GM06990 (cell line): ENCODE data around the gene PRMT7.

ENCODE experiments used
- DNase-seq: peaks from one replicate; pipeline ENCODE4 v3.0.0-alpha.2; 2011; ENCODE audit not compliant: insufficient read length; ENCODE audit errors: extremely low read depth
- H3K27me3 ChIP-seq: replicated peaks from 2 replicates; pipeline ENCODE4 v1.6.0; 2011; ENCODE audit warnings: low read length; ENCODE audit not compliant: control insufficient read depth, insufficient read depth
- H3K36me3 ChIP-seq: 2 replicates; pipeline ENCODE4 v1.5.1; 2011; ENCODE audit warnings: low read length; ENCODE audit not compliant: control insufficient read depth, insufficient read depth
- H3K4me3 ChIP-seq: replicated peaks from 2 replicates; pipeline ENCODE4 v1.5.1; 2011; ENCODE audit warnings: low read depth, mild to moderate bottlenecking, control low read depth, low read length
- TF ChIP-seq, protein P1 (sequence below): IDR thresholded peaks from 2 replicates; pipeline ENCODE4 v1.5.1; 2011; ENCODE audit warnings: low read length, control low read depth, mild to moderate bottlenecking, inconsistent platforms; ENCODE audit not compliant: insufficient read depth, poor library complexity, severe bottlenecking

The PRMT7 gene

GRCh38 chr16:68335175-68335574, 24.4 kb downstream of the PRMT7 start:
- DNase-seq = no peak
- Histone ChIP-seq H3K4me3 (no peak overlapping the region), H3K36me3 (peaks cover 30% of the 10 kb centered on the region), H3K27me3 (no peaks in the 10 kb centered on the region)
- TF ChIP-seq, protein P1, sequence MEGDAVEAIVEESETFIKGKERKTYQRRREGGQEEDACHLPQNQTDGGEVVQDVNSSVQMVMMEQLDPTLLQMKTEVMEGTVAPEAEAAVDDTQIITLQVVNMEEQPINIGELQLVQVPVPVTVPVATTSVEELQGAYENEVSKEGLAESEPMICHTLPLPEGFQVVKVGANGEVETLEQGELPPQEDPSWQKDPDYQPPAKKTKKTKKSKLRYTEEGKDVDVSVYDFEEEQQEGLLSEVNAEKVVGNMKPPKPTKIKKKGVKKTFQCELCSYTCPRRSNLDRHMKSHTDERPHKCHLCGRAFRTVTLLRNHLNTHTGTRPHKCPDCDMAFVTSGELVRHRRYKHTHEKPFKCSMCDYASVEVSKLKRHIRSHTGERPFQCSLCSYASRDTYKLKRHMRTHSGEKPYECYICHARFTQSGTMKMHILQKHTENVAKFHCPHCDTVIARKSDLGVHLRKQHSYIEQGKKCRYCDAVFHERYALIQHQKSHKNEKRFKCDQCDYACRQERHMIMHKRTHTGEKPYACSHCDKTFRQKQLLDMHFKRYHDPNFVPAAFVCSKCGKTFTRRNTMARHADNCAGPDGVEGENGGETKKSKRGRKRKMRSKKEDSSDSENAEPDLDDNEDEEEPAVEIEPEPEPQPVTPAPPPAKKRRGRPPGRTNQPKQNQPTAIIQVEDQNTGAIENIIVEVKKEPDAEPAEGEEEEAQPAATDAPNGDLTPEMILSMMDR = no peak

DNA sequence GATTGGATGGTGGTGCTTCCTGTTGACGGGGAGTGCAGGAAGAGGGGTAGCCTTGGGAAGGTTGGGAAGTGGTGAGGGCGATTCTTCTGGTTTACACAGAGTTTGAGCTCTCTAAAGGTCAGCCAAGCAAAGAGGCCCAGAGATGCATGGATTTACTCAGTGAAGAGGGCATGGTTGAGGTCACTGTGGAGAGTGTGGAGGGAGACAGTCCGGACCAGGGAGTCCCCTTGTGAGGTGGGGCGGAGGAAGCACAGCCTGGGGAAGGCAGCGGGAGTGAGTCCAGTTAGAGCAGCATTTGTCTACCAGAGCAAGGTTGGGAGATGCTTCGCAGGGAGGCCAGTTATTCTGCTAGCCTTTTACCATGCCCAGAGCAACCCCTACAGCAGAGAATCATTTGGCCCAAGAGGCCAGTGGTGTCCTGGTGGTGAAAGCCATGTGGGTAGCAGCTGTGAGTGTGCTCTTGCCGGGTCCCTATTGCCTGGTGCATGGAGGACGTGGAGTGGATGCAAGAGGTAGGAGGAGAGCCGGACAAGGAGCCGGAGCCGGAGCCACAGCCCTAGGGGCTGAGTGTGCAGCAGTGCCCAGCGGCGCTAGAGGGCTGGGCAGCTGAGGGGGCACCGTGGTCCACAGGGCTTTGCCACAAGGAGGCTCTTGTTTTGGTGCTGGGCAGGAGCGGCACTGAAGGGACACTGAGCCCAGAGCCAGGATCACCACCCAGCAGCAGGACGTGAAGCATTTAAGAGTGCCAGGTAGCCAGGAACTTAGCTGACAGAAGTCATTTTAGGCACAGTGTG, 27.7 kb downstream of the PRMT7 start:
- H3K27me3 ChIP-seq = no peaks in the 10 kb centered on the region
- no peak overlapping the region for H3K4me3 ChIP-seq
- TF ChIP-seq, protein P1 = no peak
- H3K36me3 ChIP-seq = peaks cover 34% of the 10 kb centered on the region
- no peak for DNase-seq

GRCh38 chr16:68339214-68339613, 28.4 kb downstream of the PRMT7 start:
- peaks cover 34% of the 10 kb centered on the region for H3K36me3 ChIP-seq
- TF ChIP-seq, protein P1 = no peak
- H3K27me3 ChIP-seq = no peaks in the 10 kb centered on the region
- DNase-seq = no peak
- H3K4me3 ChIP-seq = no peak overlapping the region

- peaks cover 44% of the 10 kb centered on the region for H3K36me3 ChIP-seq
These were observed 31.8 kb downstream of the PRMT7 start for GRCh38 chr16:68342620-68343019.

GRCh38 chr16:68343137-68343536, 32.3 kb downstream of the PRMT7 start:
- H3K4me3 ChIP-seq = no peak overlapping the region
- DNase-seq = no peak
- H3K27me3 ChIP-seq = no peaks in the 10 kb centered on the region
- H3K36me3 ChIP-seq = peaks cover 40% of the 10 kb centered on the region
- TF ChIP-seq, protein P1 = no peak

More at GRCh38 chr16:68342620-68343019, 31.8 kb downstream of the PRMT7 start:
- TF ChIP-seq, protein P1 = no peak
- no peak for DNase-seq
- Histone ChIP-seq H3K27me3 (no peaks in the 10 kb centered on the region), H3K4me3 (no peak overlapping the region)
